HEK293 (cell line): ENCODE results near the gene MARK3.
A peak's percentile ranks its signal among the peaks of the same experiment; 100 is the strongest.

Experiments
- FEZF1 ChIP-seq: fragments of 450-650 bp; formaldehyde crosslinking; IDR thresholded peaks from 2 replicates; pipeline ENCODE4 v1.5.1; 2016; ENCODE audit warnings: missing biosample characterization, missing genetic modification characterization
- KLF10 ChIP-seq: fragments of 450-650 bp; IDR thresholded peaks from 2 replicates; pipeline ENCODE4 v1.5.1; 2018; ENCODE audit warnings: missing biosample characterization, mild to moderate bottlenecking, missing genetic modification characterization
- MEIS1 ChIP-seq: sonication (generic); formaldehyde crosslinking; IDR thresholded peaks from 2 replicates; pipeline ENCODE4 v1.8.1; 2022; ENCODE audit warnings: missing genetic modification reagents, mild to moderate bottlenecking, borderline replicate concordance
- OSR2 ChIP-seq: fragments of 450-650 bp; formaldehyde crosslinking; IDR thresholded peaks from 2 replicates; pipeline ENCODE4 v1.5.1; 2016; ENCODE audit warnings: missing biosample characterization, missing genetic modification characterization
- OVOL3 ChIP-seq: fragments of 450-650 bp; formaldehyde crosslinking; IDR thresholded peaks from 2 replicates; pipeline ENCODE4 v1.5.1; 2016; ENCODE audit warnings: missing biosample characterization, missing genetic modification characterization
- PATZ1 ChIP-seq: fragments of 450-650 bp; formaldehyde crosslinking; IDR thresholded peaks from 2 replicates; pipeline ENCODE4 v1.5.1; 2016; ENCODE audit warnings: missing biosample characterization, missing genetic modification characterization
- PRDM1 ChIP-seq: fragments of 450-650 bp; formaldehyde crosslinking; IDR thresholded peaks from 2 replicates; pipeline ENCODE4; 2016; ENCODE audit warnings: missing biosample characterization, missing genetic modification characterization
- SCRT1 ChIP-seq: fragments of 450-650 bp; formaldehyde crosslinking; IDR thresholded peaks from 2 replicates; pipeline ENCODE4 v1.5.1; 2016; ENCODE audit warnings: missing biosample characterization, missing genetic modification characterization, borderline replicate concordance
- SCRT2 ChIP-seq: fragments of 450-650 bp; formaldehyde crosslinking; IDR thresholded peaks from 2 replicates; pipeline ENCODE4 v1.5.1; 2016; ENCODE audit warnings: missing biosample characterization, missing genetic modification characterization
- ZBTB1 ChIP-seq: fragments of 450-650 bp; formaldehyde crosslinking; IDR thresholded peaks from 2 replicates; pipeline ENCODE4 v1.5.1; 2016; ENCODE audit warnings: missing biosample characterization, missing genetic modification characterization
- ZBTB48 ChIP-seq: fragments of 450-650 bp; formaldehyde crosslinking; IDR thresholded peaks from 2 replicates; pipeline ENCODE4 v1.5.1; 2016; ENCODE audit warnings: missing biosample characterization, missing genetic modification characterization
- ZIC2 ChIP-seq: fragments of 450-650 bp; formaldehyde crosslinking; IDR thresholded peaks from 2 replicates; pipeline ENCODE4 v1.5.1; 2016; ENCODE audit warnings: missing biosample characterization, missing genetic modification characterization
- ZNF114 ChIP-seq: fragments of 450-650 bp; formaldehyde crosslinking; IDR thresholded peaks from 2 replicates; pipeline ENCODE4 v1.5.0; 2017; ENCODE audit warnings: missing biosample characterization, missing genetic modification characterization
- ZNF2 ChIP-seq: fragments of 450-650 bp; formaldehyde crosslinking; IDR thresholded peaks from 2 replicates; pipeline ENCODE4 v1.5.1; 2016; ENCODE audit warnings: missing biosample characterization, missing genetic modification characterization
- ZNF26 ChIP-seq: fragments of 450-650 bp; formaldehyde crosslinking; IDR thresholded peaks from 2 replicates; pipeline ENCODE4 v1.5.1; 2016; ENCODE audit warnings: missing biosample characterization, missing genetic modification characterization
- ZNF274 ChIP-seq, 2 experiments: fragments of 200-500 bp in 1 of 2; fragments of 450-650 bp in 1 of 2; sonication (Bioruptor generic) in 1 of 2; formaldehyde crosslinking in 1 of 2; IDR thresholded peaks; 2 replicates each; pipeline versions ENCODE4 v1.5.1 to v1.6.1; 2014 to 2016; ENCODE audit warnings: borderline replicate concordance in 1 of 2, inconsistent platforms in 1 of 2, low read length in 1 of 2, missing biosample characterization in 1 of 2, missing genetic modification characterization in 1 of 2
- ZNF341 ChIP-seq: fragments of 450-650 bp; formaldehyde crosslinking; IDR thresholded peaks from 2 replicates; pipeline ENCODE4; 2016; ENCODE audit warnings: low read depth, missing biosample characterization, missing genetic modification characterization
- ZNF354C ChIP-seq: fragments of 450-650 bp; formaldehyde crosslinking; IDR thresholded peaks from 2 replicates; pipeline ENCODE4 v1.5.1; 2016; ENCODE audit warnings: missing biosample characterization, missing genetic modification characterization, low read depth, borderline replicate concordance
- ZNF426 ChIP-seq: fragments of 450-650 bp; formaldehyde crosslinking; IDR thresholded peaks from 2 replicates; pipeline ENCODE4 v1.5.1; 2017; ENCODE audit warnings: missing biosample characterization, missing genetic modification characterization, mild to moderate bottlenecking, inconsistent platforms, moderate library complexity
- ZNF501 ChIP-seq: fragments of 450-650 bp; formaldehyde crosslinking; IDR thresholded peaks from 2 replicates; pipeline ENCODE4 v1.5.1; 2016; ENCODE audit warnings: missing biosample characterization, missing genetic modification characterization
- ZNF529 ChIP-seq: fragments of 450-650 bp; formaldehyde crosslinking; IDR thresholded peaks from 2 replicates; pipeline ENCODE4 v1.5.1; 2017; ENCODE audit warnings: missing genetic modification characterization, missing biosample characterization; ENCODE audit not compliant: insufficient replicate concordance
- ZNF530 ChIP-seq: fragments of 450-650 bp; formaldehyde crosslinking; IDR thresholded peaks from 2 replicates; pipeline ENCODE4 v1.5.1; 2016; ENCODE audit warnings: low read depth, missing biosample characterization, missing genetic modification characterization
- ZNF626 ChIP-seq: fragments of 450-650 bp; sonication (Bioruptor Pico); formaldehyde crosslinking; IDR thresholded peaks from 2 replicates; pipeline ENCODE4 v1.5.1; 2018; ENCODE audit warnings: missing biosample characterization, missing genetic modification characterization, inconsistent platforms
- ZNF664 ChIP-seq: fragments of 450-650 bp; formaldehyde crosslinking; IDR thresholded peaks from 2 replicates; pipeline ENCODE4 v1.5.1; 2016; ENCODE audit warnings: missing biosample characterization, missing genetic modification characterization
- ZNF701 ChIP-seq: fragments of 450-650 bp; formaldehyde crosslinking; IDR thresholded peaks from 2 replicates; pipeline ENCODE4 v1.5.1; 2016; ENCODE audit warnings: missing biosample characterization, missing genetic modification characterization
- ZNF837 ChIP-seq: fragments of 450-650 bp; formaldehyde crosslinking; IDR thresholded peaks from 2 replicates; pipeline ENCODE4 v1.5.1; 2016; ENCODE audit warnings: missing biosample characterization, missing genetic modification characterization
- ZSCAN16 ChIP-seq: fragments of 450-650 bp; formaldehyde crosslinking; IDR thresholded peaks from 2 replicates; pipeline ENCODE4 v1.5.1; 2016; ENCODE audit warnings: missing biosample characterization, missing genetic modification characterization
- ZSCAN30 ChIP-seq: fragments of 450-650 bp; IDR thresholded peaks from 2 replicates; pipeline ENCODE4 v1.5.1; 2018; ENCODE audit warnings: missing biosample characterization, mild to moderate bottlenecking, missing genetic modification characterization, moderate library complexity
- ZXDB ChIP-seq: fragments of 450-650 bp; formaldehyde crosslinking; IDR thresholded peaks from 2 replicates; pipeline ENCODE4 v1.5.1; 2016; ENCODE audit warnings: missing biosample characterization, missing genetic modification characterization
- TF ChIP-seq, protein P1 (sequence below): fragments of 450-650 bp; formaldehyde crosslinking; IDR thresholded peaks from 2 replicates; pipeline ENCODE4 v1.5.1; 2016; ENCODE audit warnings: missing biosample characterization, missing genetic modification characterization
- TF ChIP-seq, protein P2 (sequence below): fragments of 450-650 bp; formaldehyde crosslinking; IDR thresholded peaks from 2 replicates; pipeline ENCODE4 v1.5.1; 2016; ENCODE audit warnings: missing biosample characterization, missing genetic modification characterization
- TF ChIP-seq, protein P3 (sequence below): fragments of 450-650 bp; formaldehyde crosslinking; IDR thresholded peaks from 2 replicates; pipeline ENCODE4 v1.5.1; 2017; ENCODE audit warnings: missing biosample characterization, missing genetic modification characterization

MARK3 gene

GRCh38 chr14:103402695-103403094 lies 17.5 kb downstream of the MARK3 start (continued):
- TF ChIP-seq ZNF426 (tag by site-specific recombination), result no peak
- no peak for TF ChIP-seq ZIC2 (tag by site-specific recombination)
- 0 out of 2 replicates have a peak, but pooled peaks have one; percentile 32 for TF ChIP-seq ZNF341 (tag by site-specific recombination)
- TF ChIP-seq ZXDB (tag by site-specific recombination), result no peak
- no peak for TF ChIP-seq ZNF354C (tag by site-specific recombination)
- TF ChIP-seq, protein P1, sequence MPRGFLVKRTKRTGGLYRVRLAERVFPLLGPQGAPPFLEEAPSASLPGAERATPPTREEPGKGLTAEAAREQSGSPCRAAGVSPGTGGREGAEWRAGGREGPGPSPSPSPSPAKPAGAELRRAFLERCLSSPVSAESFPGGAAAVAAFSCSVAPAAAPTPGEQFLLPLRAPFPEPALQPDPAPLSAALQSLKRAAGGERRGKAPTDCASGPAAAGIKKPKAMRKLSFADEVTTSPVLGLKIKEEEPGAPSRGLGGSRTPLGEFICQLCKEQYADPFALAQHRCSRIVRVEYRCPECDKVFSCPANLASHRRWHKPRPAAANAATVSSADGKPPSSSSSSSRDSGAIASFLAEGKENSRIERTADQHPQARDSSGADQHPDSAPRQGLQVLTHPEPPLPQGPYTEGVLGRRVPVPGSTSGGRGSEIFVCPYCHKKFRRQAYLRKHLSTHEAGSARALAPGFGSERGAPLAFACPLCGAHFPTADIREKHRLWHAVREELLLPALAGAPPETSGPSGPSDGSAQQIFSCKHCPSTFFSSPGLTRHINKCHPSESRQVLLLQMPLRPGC (tag by site-specific recombination), result no peak
- TF ChIP-seq FEZF1 (tag by site-specific recombination), result no peak
- TF ChIP-seq ZNF530 (tag by site-specific recombination), result no peak
- no peak for TF ChIP-seq MEIS1 (CRISPR knock-in tag)
- TF ChIP-seq OVOL3 (tag by site-specific recombination), result no peak
- TF ChIP-seq ZNF529 (tag by site-specific recombination), result no peak
- no peak for TF ChIP-seq ZSCAN16 (tag by site-specific recombination)
- TF ChIP-seq, protein P2, sequence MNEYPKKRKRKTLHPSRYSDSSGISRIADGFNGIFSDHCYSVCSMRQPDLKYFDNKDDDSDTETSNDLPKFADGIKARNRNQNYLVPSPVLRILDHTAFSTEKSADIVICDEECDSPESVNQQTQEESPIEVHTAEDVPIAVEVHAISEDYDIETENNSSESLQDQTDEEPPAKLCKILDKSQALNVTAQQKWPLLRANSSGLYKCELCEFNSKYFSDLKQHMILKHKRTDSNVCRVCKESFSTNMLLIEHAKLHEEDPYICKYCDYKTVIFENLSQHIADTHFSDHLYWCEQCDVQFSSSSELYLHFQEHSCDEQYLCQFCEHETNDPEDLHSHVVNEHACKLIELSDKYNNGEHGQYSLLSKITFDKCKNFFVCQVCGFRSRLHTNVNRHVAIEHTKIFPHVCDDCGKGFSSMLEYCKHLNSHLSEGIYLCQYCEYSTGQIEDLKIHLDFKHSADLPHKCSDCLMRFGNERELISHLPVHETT (tag by site-specific recombination), result no peak
- peak; percentile 92 for TF ChIP-seq OSR2 (tag by site-specific recombination)
- TF ChIP-seq ZSCAN30 (tag by site-specific recombination), result peak; percentile 25; the same call in 1 of the 2 replicates
- no peak for TF ChIP-seq ZNF626 (tag by site-specific recombination)
- TF ChIP-seq ZNF274 (IDR thresholded peaks at IDR 0.05; ENCODE audit: low read length), result no peak
- TF ChIP-seq ZNF274 (tag by site-specific recombination; IDR thresholded peaks at IDR 0.05; ENCODE audit: borderline replicate concordance), result no peak
- no peak for TF ChIP-seq ZNF114
- TF ChIP-seq ZBTB48, result no peak
- no peak for TF ChIP-seq ZNF664 (tag by site-specific recombination)
- TF ChIP-seq, protein P3, sequence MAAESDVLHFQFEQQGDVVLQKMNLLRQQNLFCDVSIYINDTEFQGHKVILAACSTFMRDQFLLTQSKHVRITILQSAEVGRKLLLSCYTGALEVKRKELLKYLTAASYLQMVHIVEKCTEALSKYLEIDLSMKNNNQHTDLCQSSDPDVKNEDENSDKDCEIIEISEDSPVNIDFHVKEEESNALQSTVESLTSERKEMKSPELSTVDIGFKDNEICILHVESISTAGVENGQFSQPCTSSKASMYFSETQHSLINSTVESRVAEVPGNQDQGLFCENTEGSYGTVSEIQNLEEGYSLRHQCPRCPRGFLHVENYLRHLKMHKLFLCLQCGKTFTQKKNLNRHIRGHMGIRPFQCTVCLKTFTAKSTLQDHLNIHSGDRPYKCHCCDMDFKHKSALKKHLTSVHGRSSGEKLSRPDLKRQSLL (tag by site-specific recombination), result no peak
- TF ChIP-seq SCRT1 (tag by site-specific recombination), result peak; percentile 72; the same call in 1 of the 2 replicates
- TF ChIP-seq KLF10 (tag by site-specific recombination), result no peak
- no peak for TF ChIP-seq PRDM1
- TF ChIP-seq ZNF501, result no peak
- TF ChIP-seq ZNF837 (tag by site-specific recombination), result no peak
- TF ChIP-seq ZBTB1 (tag by site-specific recombination), result no peak
- TF ChIP-seq ZNF2 (tag by site-specific recombination), result no peak
- TF ChIP-seq ZNF701 (tag by site-specific recombination), result no peak
- peak; percentile 91 for TF ChIP-seq SCRT2 (tag by site-specific recombination)
- no peak for TF ChIP-seq ZNF26
- TF ChIP-seq PATZ1 (tag by site-specific recombination), result no peak
